Measurements from ENCODE around the gene DYNC2LI1.

DYNC2LI1 gene

GRCh38 chr2:43738257-43738656, 35.6 kb upstream of the DYNC2LI1 start:
- H3K9me3 ChIP-seq (replicated peaks; ENCODE audit: low read length): no peaks in the 10 kb centered on the region
- H3K4me2 ChIP-seq (ENCODE audit: low read length): no peak overlapping the region
- no peak overlapping the region for H3K4me3 ChIP-seq (ENCODE audit: low read length)
- no peaks in the 10 kb centered on the region for H3K27me3 ChIP-seq (ENCODE audit: control insufficient read depth, insufficient read depth, low read length)
- peaks cover 16% of the 10 kb centered on the region for H3K4me1 ChIP-seq (ENCODE audit: control insufficient read depth, insufficient read depth, low read length)
- no peak overlapping the region for H3K9ac ChIP-seq (ENCODE audit: low read depth, low read length)
- no peaks in the 10 kb centered on the region for H3K36me3 ChIP-seq (ENCODE audit: insufficient read depth, low read length)

DNA sequence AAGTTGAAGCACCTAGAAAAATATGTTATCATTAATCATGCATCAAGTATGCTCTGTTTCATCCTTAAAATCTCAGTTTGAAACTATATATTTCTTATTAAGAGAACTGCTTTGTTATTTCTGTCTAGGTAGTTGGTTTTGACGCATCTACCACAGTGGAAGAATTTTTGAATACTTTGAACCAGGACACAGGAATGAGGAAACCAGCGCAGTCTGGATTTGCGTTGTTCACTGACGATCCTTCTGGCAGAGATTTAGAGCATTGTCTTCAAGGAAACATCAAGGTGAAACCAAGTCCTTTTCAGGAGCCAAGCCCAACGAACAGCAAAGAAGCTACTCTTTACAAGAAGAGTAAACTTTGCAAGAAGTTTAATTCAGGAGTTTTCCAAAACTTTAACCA, 30.1 kb upstream of the DYNC2LI1 start:
- peaks cover 9% of the 10 kb centered on the region for H3K4me1 ChIP-seq (ENCODE audit: control insufficient read depth, insufficient read depth, low read length)
- no peak overlapping the region for H3K4me2 ChIP-seq (ENCODE audit: low read length)
- no peaks in the 10 kb centered on the region for H3K27me3 ChIP-seq (ENCODE audit: control insufficient read depth, insufficient read depth, low read length)
- H3K4me3 ChIP-seq (ENCODE audit: low read length): no peak overlapping the region
- no peaks in the 10 kb centered on the region for H3K9me3 ChIP-seq (replicated peaks; ENCODE audit: low read length)
- H3K9ac ChIP-seq (ENCODE audit: low read depth, low read length): no peak overlapping the region
- no peaks in the 10 kb centered on the region for H3K36me3 ChIP-seq (ENCODE audit: insufficient read depth, low read length)

DNA sequence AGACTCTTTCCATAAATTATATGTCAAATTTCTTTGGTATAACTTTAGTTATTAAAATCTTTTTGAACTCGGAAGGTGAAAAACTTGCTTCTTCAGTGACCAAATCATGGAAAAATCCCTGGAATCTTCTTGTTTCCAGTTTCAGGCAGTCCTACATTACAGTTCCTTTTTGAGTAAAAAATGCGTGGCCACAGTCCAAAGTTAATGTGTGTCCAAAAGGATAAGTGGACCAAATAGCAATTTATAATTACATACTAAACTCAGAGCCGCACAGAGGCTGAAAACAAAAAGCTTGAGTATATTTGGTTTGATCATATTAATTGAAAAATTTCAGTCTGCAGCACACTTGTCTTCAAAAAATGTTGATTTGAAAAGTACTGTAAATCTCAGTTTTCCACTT, 28.4 kb upstream of the DYNC2LI1 start:
- Histone ChIP-seq H3K36me3 (ENCODE audit: insufficient read depth, low read length) (no peaks in the 10 kb centered on the region), H3K9ac (ENCODE audit: low read depth, low read length) (peak overlapping the region; percentile 9), H3K4me2 (ENCODE audit: low read length) (no peak overlapping the region), H3K9me3 (replicated peaks; ENCODE audit: low read length) (no peaks in the 10 kb centered on the region), H3K4me3 (ENCODE audit: low read length) (no peak overlapping the region), H3K27me3 (ENCODE audit: control insufficient read depth, insufficient read depth, low read length) (no peaks in the 10 kb centered on the region), H3K4me1 (ENCODE audit: control insufficient read depth, insufficient read depth, low read length) (peaks cover 9% of the 10 kb centered on the region)

DNA sequence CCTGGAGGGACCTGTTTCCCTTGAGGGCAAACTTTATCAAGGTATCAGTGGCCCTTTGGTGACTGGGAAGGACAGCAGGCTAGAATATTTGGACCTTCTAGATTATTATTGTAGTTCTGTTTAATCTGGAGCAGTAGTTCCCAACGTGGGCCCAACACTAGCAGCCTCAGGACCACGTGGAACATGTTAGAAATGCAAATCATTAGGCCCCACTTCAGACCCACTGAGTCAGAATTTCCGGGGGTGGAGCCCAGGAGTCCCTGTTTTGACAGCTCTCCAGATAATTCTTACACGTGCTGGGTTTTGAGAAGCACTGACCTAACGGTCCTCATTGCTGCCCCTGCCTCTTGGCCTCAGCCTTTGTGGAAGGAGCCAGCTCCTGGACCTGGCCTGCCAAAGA, 25.5 kb upstream of the DYNC2LI1 start:
- no peak overlapping the region for H3K4me2 ChIP-seq (ENCODE audit: low read length)
- H3K9me3 ChIP-seq (replicated peaks; ENCODE audit: low read length): no peaks in the 10 kb centered on the region
- H3K27me3 ChIP-seq (ENCODE audit: control insufficient read depth, insufficient read depth, low read length): no peaks in the 10 kb centered on the region
- peaks cover 9% of the 10 kb centered on the region for H3K4me1 ChIP-seq (ENCODE audit: control insufficient read depth, insufficient read depth, low read length)
- no peak overlapping the region for H3K4me3 ChIP-seq (ENCODE audit: low read length)
- no peak overlapping the region for H3K9ac ChIP-seq (ENCODE audit: low read depth, low read length)
- no peaks in the 10 kb centered on the region for H3K36me3 ChIP-seq (ENCODE audit: insufficient read depth, low read length)

DNA sequence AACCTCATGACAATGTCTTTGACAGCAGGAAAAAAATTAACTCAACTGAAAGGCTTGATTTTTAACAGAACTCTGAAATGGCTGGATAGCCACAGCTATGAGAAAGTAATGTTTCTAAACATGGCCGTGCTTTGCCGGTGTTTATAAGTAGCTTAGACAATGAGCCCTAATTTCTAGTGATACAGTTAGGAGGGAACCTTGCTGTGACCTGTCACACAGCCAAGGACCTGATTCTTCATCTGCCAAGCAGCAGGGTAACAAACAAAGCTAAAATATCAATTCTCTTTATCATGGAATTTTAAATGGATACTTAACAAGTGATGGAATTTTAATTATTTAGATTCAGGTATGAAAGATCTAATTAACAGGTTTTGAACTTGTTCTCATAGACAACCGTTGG, 24.3 kb upstream of the DYNC2LI1 start:
- Histone ChIP-seq H3K9me3 (replicated peaks; ENCODE audit: low read length) (no peaks in the 10 kb centered on the region), H3K4me3 (ENCODE audit: low read length) (no peak overlapping the region)

DNA sequence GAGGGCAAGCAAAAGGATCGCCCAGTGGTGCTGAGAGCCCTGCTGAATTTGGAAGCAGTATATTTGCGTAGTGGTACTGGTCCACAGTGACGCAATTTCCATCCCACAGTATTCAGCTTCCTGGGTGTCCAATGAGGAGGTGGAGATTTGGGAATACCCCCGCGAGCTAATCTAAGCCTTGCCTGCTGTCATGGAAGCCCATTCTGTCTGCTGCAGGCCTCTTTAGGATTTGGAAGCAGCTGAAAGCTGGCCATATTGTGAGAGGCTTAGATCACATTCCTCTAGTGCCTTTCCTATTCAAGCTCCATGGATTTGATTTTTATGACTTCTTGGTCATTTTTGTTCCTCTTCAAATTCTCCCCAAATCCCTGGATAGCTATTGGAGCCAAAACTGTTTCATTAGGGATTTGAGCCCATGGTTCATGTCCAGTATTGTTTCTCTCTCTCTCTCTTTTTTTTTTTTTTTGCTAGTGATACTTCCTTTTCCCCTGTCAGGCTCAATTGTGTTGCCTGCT, 22.3 kb upstream of the DYNC2LI1 start:
- H3K9ac ChIP-seq (ENCODE audit: low read depth, low read length): no peak overlapping the region
- H3K4me2 ChIP-seq (ENCODE audit: low read length): no peak overlapping the region
- H3K36me3 ChIP-seq (ENCODE audit: insufficient read depth, low read length): no peaks in the 10 kb centered on the region
- H3K4me3 ChIP-seq (ENCODE audit: low read length): no peak overlapping the region
- H3K27me3 ChIP-seq (ENCODE audit: control insufficient read depth, insufficient read depth, low read length): no peaks in the 10 kb centered on the region
- peaks cover 7% of the 10 kb centered on the region for H3K4me1 ChIP-seq (ENCODE audit: control insufficient read depth, insufficient read depth, low read length)
- H3K9me3 ChIP-seq (replicated peaks; ENCODE audit: low read length): no peaks in the 10 kb centered on the region

More for the DNA sequence above, 24.3 kb upstream of the DYNC2LI1 start:
- Histone ChIP-seq H3K9ac (ENCODE audit: low read depth, low read length) (no peak overlapping the region), H3K27me3 (ENCODE audit: control insufficient read depth, insufficient read depth, low read length) (no peaks in the 10 kb centered on the region), H3K36me3 (ENCODE audit: insufficient read depth, low read length) (no peaks in the 10 kb centered on the region), H3K4me2 (ENCODE audit: low read length) (no peak overlapping the region), H3K4me1 (ENCODE audit: control insufficient read depth, insufficient read depth, low read length) (peaks cover 15% of the 10 kb centered on the region)

DNA sequence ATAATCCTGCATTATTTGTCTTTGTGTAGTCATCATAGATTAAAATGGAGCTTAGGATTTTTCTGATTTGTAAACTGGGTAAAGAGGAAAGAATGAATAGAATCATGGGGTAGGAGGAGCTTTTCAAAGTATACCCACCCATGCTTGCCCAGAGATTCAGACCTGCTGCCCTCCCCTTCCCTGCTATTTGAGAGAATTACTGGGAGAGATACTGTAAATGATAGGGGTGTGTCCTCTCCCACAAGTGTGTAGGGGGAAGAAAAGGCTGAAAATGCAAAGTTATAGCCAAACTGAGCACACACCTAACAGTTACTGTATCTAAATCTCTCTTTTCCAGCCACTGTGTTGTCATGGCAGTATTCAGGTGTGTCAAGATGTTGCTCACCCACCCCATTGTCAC, 21.5 kb upstream of the DYNC2LI1 start:
- H3K4me1 ChIP-seq (ENCODE audit: control insufficient read depth, insufficient read depth, low read length): peaks cover 7% of the 10 kb centered on the region
- no peaks in the 10 kb centered on the region for H3K9me3 ChIP-seq (replicated peaks; ENCODE audit: low read length)
- no peak overlapping the region for H3K4me2 ChIP-seq (ENCODE audit: low read length)
- H3K4me3 ChIP-seq (ENCODE audit: low read length): no peak overlapping the region
- no peaks in the 10 kb centered on the region for H3K27me3 ChIP-seq (ENCODE audit: control insufficient read depth, insufficient read depth, low read length)
- H3K36me3 ChIP-seq (ENCODE audit: insufficient read depth, low read length): no peaks in the 10 kb centered on the region
- no peak overlapping the region for H3K9ac ChIP-seq (ENCODE audit: low read depth, low read length)

DNA sequence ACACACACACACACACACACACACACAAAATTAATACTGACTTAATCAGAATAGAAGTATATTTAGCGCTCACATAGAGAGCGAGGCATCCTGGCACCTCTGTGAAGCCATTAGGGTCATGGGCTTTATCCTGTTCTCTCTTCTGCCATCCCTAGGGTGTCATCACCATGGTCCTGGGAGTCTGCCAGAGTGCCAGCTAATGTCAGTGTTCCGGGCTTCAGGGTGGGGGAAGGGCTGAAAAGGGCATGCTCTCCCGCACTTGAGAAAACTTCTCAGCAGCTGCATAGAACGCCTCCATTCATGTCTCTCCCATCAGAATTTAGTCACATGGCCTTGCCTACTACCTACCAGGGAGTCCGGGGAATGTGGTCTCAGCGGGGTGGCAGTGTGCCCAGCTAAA, 19.7 kb upstream of the DYNC2LI1 start:
- Histone ChIP-seq H3K36me3 (ENCODE audit: insufficient read depth, low read length) (no peaks in the 10 kb centered on the region), H3K4me1 (ENCODE audit: control insufficient read depth, insufficient read depth, low read length) (peaks cover 18% of the 10 kb centered on the region), H3K4me2 (ENCODE audit: low read length) (peak overlapping the region; percentile 4), H3K27me3 (ENCODE audit: control insufficient read depth, insufficient read depth, low read length) (no peaks in the 10 kb centered on the region), H3K9me3 (replicated peaks; ENCODE audit: low read length) (no peaks in the 10 kb centered on the region), H3K4me3 (ENCODE audit: low read length) (no peak overlapping the region), H3K9ac (ENCODE audit: low read depth, low read length) (no peak overlapping the region)

GRCh38 chr2:43758739-43759138, 15.1 kb upstream of the DYNC2LI1 start:
- Histone ChIP-seq H3K4me1 (ENCODE audit: control insufficient read depth, insufficient read depth, low read length) (peaks cover 24% of the 10 kb centered on the region), H3K4me3 (ENCODE audit: low read length) (no peak overlapping the region), H3K4me2 (ENCODE audit: low read length) (peak overlapping the region; percentile 48), H3K9ac (ENCODE audit: low read depth, low read length) (peak overlapping the region; percentile 51), H3K27me3 (ENCODE audit: control insufficient read depth, insufficient read depth, low read length) (no peaks in the 10 kb centered on the region), H3K36me3 (ENCODE audit: insufficient read depth, low read length) (no peaks in the 10 kb centered on the region), H3K9me3 (replicated peaks; ENCODE audit: low read length) (no peaks in the 10 kb centered on the region)

GRCh38 chr2:43759195-43759594, 14.6 kb upstream of the DYNC2LI1 start:
- H3K27me3 ChIP-seq (ENCODE audit: control insufficient read depth, insufficient read depth, low read length): no peaks in the 10 kb centered on the region
- no peaks in the 10 kb centered on the region for H3K36me3 ChIP-seq (ENCODE audit: insufficient read depth, low read length)
- peaks cover 22% of the 10 kb centered on the region for H3K4me1 ChIP-seq (ENCODE audit: control insufficient read depth, insufficient read depth, low read length)
- H3K4me2 ChIP-seq (ENCODE audit: low read length): peak overlapping the region; percentile 48
- peak overlapping the region; percentile 51 for H3K9ac ChIP-seq (ENCODE audit: low read depth, low read length)
- no peaks in the 10 kb centered on the region for H3K9me3 ChIP-seq (replicated peaks; ENCODE audit: low read length)
- no peak overlapping the region for H3K4me3 ChIP-seq (ENCODE audit: low read length)

DNA sequence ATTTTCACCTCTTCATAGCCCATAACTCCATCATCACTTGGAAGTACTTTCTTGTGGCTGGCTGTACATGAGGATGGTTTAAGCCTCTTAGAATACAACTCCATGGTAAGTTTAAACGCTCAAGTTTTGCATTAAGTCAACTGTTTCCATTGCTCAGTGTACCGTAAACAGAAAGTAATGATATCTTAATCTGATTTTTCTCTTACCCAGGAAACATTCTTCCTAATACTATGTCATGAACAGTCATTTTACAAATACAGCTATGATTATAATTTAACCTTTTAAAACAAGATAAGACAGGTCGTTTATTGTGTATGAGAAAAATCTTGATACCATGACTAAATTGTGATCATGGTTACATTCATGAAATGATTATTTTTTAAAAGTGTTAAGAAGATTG, 11.6 kb upstream of the DYNC2LI1 start:
- peaks cover 17% of the 10 kb centered on the region for H3K4me1 ChIP-seq (ENCODE audit: control insufficient read depth, insufficient read depth, low read length)
- no peak overlapping the region for H3K9ac ChIP-seq (ENCODE audit: low read depth, low read length)
- no peak overlapping the region for H3K4me3 ChIP-seq (ENCODE audit: low read length)
- no peaks in the 10 kb centered on the region for H3K36me3 ChIP-seq (ENCODE audit: insufficient read depth, low read length)
- H3K4me2 ChIP-seq (ENCODE audit: low read length): no peak overlapping the region
- H3K9me3 ChIP-seq (replicated peaks; ENCODE audit: low read length): no peaks in the 10 kb centered on the region
- no peaks in the 10 kb centered on the region for H3K27me3 ChIP-seq (ENCODE audit: control insufficient read depth, insufficient read depth, low read length)

DNA sequence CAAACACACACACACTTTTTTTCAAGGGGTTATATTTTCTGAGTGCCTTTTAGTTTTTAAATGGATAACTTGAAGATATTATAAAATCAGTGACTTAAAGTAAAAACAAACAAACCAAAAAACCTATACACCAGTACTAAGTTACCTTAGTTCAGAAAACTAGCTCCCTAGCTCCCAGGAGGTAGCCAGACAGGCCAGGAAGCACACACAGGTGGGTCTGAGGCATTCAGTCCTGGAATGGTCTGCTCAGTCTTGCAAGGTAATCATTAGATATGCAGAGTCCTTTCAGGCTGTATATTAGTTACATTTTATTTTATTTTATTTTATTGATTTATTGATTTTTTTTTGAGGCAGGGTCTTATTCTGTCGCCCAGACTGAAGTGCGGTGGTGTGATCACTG, 10.7 kb upstream of the DYNC2LI1 start:
- H3K4me2 ChIP-seq (ENCODE audit: low read length): no peak overlapping the region
- peaks cover 17% of the 10 kb centered on the region for H3K4me1 ChIP-seq (ENCODE audit: control insufficient read depth, insufficient read depth, low read length)
- no peak overlapping the region for H3K4me3 ChIP-seq (ENCODE audit: low read length)
- H3K9me3 ChIP-seq (replicated peaks; ENCODE audit: low read length): no peaks in the 10 kb centered on the region
- H3K27me3 ChIP-seq (ENCODE audit: control insufficient read depth, insufficient read depth, low read length): no peaks in the 10 kb centered on the region
- no peak overlapping the region for H3K9ac ChIP-seq (ENCODE audit: low read depth, low read length)
- no peaks in the 10 kb centered on the region for H3K36me3 ChIP-seq (ENCODE audit: insufficient read depth, low read length)
